Measurements from ENCODE around the gene PGAM2.

DNA sequence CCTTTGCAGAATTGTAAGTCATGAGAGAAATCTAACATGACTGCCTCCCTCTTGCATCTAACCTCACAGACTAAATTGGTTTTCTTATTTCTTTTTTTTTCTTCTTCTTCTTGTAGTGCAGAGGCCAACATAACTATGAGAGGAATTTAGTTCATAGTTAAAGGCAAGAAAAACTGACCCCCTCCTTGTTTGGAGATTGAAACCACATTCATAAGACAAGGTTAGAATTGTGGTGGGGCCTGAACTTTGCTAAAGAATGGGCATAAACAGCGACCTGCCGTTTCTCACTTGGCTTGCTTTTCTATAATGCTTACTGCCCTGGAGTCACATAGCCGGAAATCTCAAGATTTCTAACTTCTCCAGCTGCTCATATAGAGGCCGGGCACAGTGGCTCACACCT, 19.3 kb upstream of the PGAM2 start:
- TF ChIP-seq, protein P1, sequence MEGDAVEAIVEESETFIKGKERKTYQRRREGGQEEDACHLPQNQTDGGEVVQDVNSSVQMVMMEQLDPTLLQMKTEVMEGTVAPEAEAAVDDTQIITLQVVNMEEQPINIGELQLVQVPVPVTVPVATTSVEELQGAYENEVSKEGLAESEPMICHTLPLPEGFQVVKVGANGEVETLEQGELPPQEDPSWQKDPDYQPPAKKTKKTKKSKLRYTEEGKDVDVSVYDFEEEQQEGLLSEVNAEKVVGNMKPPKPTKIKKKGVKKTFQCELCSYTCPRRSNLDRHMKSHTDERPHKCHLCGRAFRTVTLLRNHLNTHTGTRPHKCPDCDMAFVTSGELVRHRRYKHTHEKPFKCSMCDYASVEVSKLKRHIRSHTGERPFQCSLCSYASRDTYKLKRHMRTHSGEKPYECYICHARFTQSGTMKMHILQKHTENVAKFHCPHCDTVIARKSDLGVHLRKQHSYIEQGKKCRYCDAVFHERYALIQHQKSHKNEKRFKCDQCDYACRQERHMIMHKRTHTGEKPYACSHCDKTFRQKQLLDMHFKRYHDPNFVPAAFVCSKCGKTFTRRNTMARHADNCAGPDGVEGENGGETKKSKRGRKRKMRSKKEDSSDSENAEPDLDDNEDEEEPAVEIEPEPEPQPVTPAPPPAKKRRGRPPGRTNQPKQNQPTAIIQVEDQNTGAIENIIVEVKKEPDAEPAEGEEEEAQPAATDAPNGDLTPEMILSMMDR (IDR thresholded peaks at IDR 0.05), result no peak
- TF ChIP-seq POLR2A (IDR thresholded peaks at IDR 0.05), result no peak
